Measurements from ENCODE around the gene FAM89B. TPM values are rescaled to one million over a fixed set of nuclear protein-coding genes. Genes with fewer than 3 reads are reported as not detected.

The FAM89B gene
- total and polyA plus RNA-seq, 2 of the 8 experiments (the other 6 are each of a cell fraction or from before 2014, with no cell fraction given) = 15.8 to 32.4 TPM

- peaks cover 6 to 19% of the 10 kb centered on the region in 2 experiments for H3K79me2 ChIP-seq (ENCODE audit: control insufficient read depth in 1 of 2, insufficient read depth in 2 of 2, low read length in 2 of 2)
- no peak overlapping the region for H3K56ac ChIP-seq (replicated peaks; ENCODE audit: insufficient read length, low read depth, low read length)
- H3K27ac ChIP-seq (ENCODE audit: low read depth, low read length) = no peak overlapping the region
- H3K79me1 ChIP-seq (ENCODE audit: low read depth, low read length) = peaks cover 16% of the 10 kb centered on the region
- WGBS, 2 experiments (ENCODE audit: extremely low coverage in 1 of 2, insufficient coverage in 1 of 2, insufficient read length in 1 of 2, insufficient replicate concordance in 2 of 2, low coverage in 1 of 2, low lambda C conversion rate in 2 of 2, missing lambda C conversion rate in 1 of 2) = 92% methylated on average over 25 of the region's 33 CpGs; no CpG with 5 or more reads in 1 of the 2 experiments
- no peak overlapping the region for H3K14ac ChIP-seq (ENCODE audit: insufficient read length)
- CTCF ChIA-PET (ENCODE audit: partially characterized antibody) = interaction anchor here (1.0 to 2.1 kb wide), 5 partner anchors 8 to 368 kb away, joined by 3 to 11 read pairs (median 4); partner anchors contain the start of gene KAT5
- no peak overlapping the region for H2BK5ac ChIP-seq (ENCODE audit: low read depth, low read length)
- H3K9ac ChIP-seq (replicated peaks in 1 of 4; ENCODE audit: extremely low read depth in 1 of 4, low read depth in 3 of 4, low read length in 3 of 4) = no peak overlapping the region
- H3K4ac ChIP-seq (replicated peaks; ENCODE audit: insufficient read length, low read depth, low read length) = no peak overlapping the region
- H2AK5ac ChIP-seq (ENCODE audit: low read depth, low read length) = no peak overlapping the region
- H3K4me2 ChIP-seq (ENCODE audit: insufficient read depth in 1 of 2, low read depth in 2 of 2, low read length in 2 of 2) = no peak overlapping the region
- H3K36me3 ChIP-seq (ENCODE audit: control insufficient read depth in 2 of 4, insufficient read depth in 4 of 4, low read length in 3 of 4) = peaks cover 5 to 36% (median 20%) of the 10 kb centered on the region in 4 experiments; a peak in 7 of 8 replicates
- no peak for TF ChIP-seq TEAD4 (IDR thresholded peaks at IDR 0.05; ENCODE audit: low read depth, low read length)
- no peak for TF ChIP-seq TAF7 (optimal IDR thresholded peaks at IDR 0.05; ENCODE audit: borderline replicate concordance, low read depth, low read length)
- TF ChIP-seq CBX5 (IDR thresholded peaks at IDR 0.05; ENCODE audit: low read depth, low read length) = no peak
- TF ChIP-seq SP2 (IDR thresholded peaks at IDR 0.05; ENCODE audit: low read length) = no peak
- TF ChIP-seq GTF2F1 (IDR thresholded peaks at IDR 0.05; ENCODE audit: borderline replicate concordance, low read depth, low read length) = no peak
- no peak for TF ChIP-seq CBX8 (IDR thresholded peaks at IDR 0.05; ENCODE audit: borderline replicate concordance, low read depth, low read length)
- TF ChIP-seq BCL11A (IDR thresholded peaks at IDR 0.05; ENCODE audit: low read depth in 2 of 2, low read length in 2 of 2) = no peak
- TF ChIP-seq POLR2A (IDR thresholded peaks at IDR 0.05; ENCODE audit: control extremely low read depth in 1 of 2, low read depth in 2 of 2, low read length in 2 of 2) = no peak
- TF ChIP-seq POLR2AphosphoS5 (IDR thresholded peaks at IDR 0.05; ENCODE audit: low read depth, low read length) = no peak
- no peak for TF ChIP-seq E2F6 (IDR thresholded peaks at IDR 0.05)
- TF ChIP-seq KDM1A (IDR thresholded peaks at IDR 0.05; ENCODE audit: borderline replicate concordance, low read length) = no peak
- FAIRE-seq = no peak
- no peak overlapping the region for H4K5ac ChIP-seq (ENCODE audit: insufficient read length, low read depth, low read length)
- H2BK20ac ChIP-seq (ENCODE audit: low read length) = no peak overlapping the region
- no peak overlapping the region for H3K18ac ChIP-seq (ENCODE audit: extremely low read depth, low read length)
- peaks cover 5 to 35% of the 10 kb centered on the region in 2 experiments for H4K20me1 ChIP-seq (replicated peaks in 1 of 2; ENCODE audit: control insufficient read depth in 1 of 2, insufficient read depth in 2 of 2, low read length in 2 of 2)
- no peak overlapping the region for H3K23ac ChIP-seq (ENCODE audit: insufficient read length)
- no peak overlapping the region for H2BK12ac ChIP-seq (ENCODE audit: low read depth, low read length)
- H3K23me2 ChIP-seq (ENCODE audit: low read depth, low read length) = peaks cover 15% of the 10 kb centered on the region
- no peaks in the 10 kb centered on the region for H3K9me3 ChIP-seq (ENCODE audit: insufficient read depth in 2 of 2, low read depth in 1 of 2, low read length in 1 of 2)
- H2AFZ ChIP-seq (ENCODE audit: low read length) = no peak overlapping the region
- no peak overlapping the region for H2BK120ac ChIP-seq (replicated peaks; ENCODE audit: low read depth, low read length)
- no peak overlapping the region for H2BK15ac ChIP-seq (ENCODE audit: low read length)
- no peak overlapping the region for H4K91ac ChIP-seq (replicated peaks; ENCODE audit: insufficient read length, low read length)
- H3K27me3 ChIP-seq (replicated peaks in 1 of 4; ENCODE audit: control insufficient read depth in 3 of 4, extremely low read depth in 1 of 4, insufficient read depth in 3 of 4, low read length in 3 of 4) = no peaks in the 10 kb centered on the region
- no peak overlapping the region for H3K4me3 ChIP-seq (ENCODE audit: extremely low read depth in 1 of 4, insufficient read depth in 2 of 4, low read depth in 3 of 4, low read length in 4 of 4)
- H4K8ac ChIP-seq (ENCODE audit: extremely low read depth, insufficient read depth, low read length) = no peak overlapping the region
- POLR2A ChIA-PET (ENCODE audit: partially characterized antibody) = interaction anchor here (0.9 to 5.7 kb wide), 8 partner anchors 8 to 27 kb away, joined by 3 to 38 read pairs (median 6); partner anchors contain the start of gene SIPA1
- DNase-seq (ENCODE audit: low read depth in 1 of 2, low spot score in 2 of 2) = no peak
- H3K4me1 ChIP-seq (replicated peaks in 1 of 4; ENCODE audit: control insufficient read depth in 3 of 4, insufficient read depth in 4 of 4, low read length in 3 of 4) = peaks cover 0 to 11% (median 5%) of the 10 kb centered on the region in 4 experiments; a peak in 5 of 7 replicates
Measured at GRCh38 chr11:65617990-65618751, 45.8 kb downstream of the FAM89B start.

Measured in H1 (cell line).